DOHH2 (cell line): ENCODE data around the gene LETM1.

Experiments used
- EZH2phosphoT487 ChIP-seq: fragments of 200-600 bp; sonication (generic); IDR thresholded peaks from 2 replicates; pipeline ENCODE4 v1.6.1; 2017; ENCODE audit warnings: borderline replicate concordance, mild to moderate bottlenecking, antibody characterized with exemption, low read length, moderate library complexity, mixed read lengths
- TF ChIP-seq, protein P1 (sequence below): fragments of 200-600 bp; sonication (generic); IDR thresholded peaks from one replicate; pipeline ENCODE4 v1.5.1; 2014; ENCODE audit warnings: antibody characterized with exemption, mild to moderate bottlenecking, low read depth, low read length; ENCODE audit not compliant: poor library complexity, severe bottlenecking

DNA sequence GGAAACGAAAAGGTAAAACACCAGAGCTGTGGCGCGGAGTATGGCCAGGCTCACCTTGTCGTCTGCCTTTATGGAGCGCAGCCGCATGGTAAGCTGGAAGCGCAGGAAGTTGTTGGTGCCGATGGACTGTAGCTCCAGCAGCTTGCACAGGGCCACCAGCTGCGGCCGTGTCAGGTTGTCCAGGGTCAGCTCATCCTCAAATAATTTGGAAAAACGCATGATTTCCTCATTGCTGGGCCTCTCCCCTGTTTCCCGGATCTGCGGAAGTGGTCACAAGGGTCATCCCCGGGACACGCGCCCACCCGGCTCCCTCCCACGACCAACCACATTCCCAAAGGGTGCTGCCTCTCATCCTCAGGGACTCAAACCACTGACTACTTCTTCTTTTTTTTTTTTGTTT lies 23.3 kb downstream of the LETM1 start:
- TF ChIP-seq, protein P1, sequence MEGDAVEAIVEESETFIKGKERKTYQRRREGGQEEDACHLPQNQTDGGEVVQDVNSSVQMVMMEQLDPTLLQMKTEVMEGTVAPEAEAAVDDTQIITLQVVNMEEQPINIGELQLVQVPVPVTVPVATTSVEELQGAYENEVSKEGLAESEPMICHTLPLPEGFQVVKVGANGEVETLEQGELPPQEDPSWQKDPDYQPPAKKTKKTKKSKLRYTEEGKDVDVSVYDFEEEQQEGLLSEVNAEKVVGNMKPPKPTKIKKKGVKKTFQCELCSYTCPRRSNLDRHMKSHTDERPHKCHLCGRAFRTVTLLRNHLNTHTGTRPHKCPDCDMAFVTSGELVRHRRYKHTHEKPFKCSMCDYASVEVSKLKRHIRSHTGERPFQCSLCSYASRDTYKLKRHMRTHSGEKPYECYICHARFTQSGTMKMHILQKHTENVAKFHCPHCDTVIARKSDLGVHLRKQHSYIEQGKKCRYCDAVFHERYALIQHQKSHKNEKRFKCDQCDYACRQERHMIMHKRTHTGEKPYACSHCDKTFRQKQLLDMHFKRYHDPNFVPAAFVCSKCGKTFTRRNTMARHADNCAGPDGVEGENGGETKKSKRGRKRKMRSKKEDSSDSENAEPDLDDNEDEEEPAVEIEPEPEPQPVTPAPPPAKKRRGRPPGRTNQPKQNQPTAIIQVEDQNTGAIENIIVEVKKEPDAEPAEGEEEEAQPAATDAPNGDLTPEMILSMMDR = no peak
- no peak for TF ChIP-seq EZH2phosphoT487
